ENCODE results near the gene WNT2.

The WNT2 gene

GRCh38 chr7:117262546-117262945 lies 60.3 kb downstream of the WNT2 start:
- Histone ChIP-seq H3K9me3 (ENCODE audit: severe bottlenecking) (no peaks in the 10 kb centered on the region), H3K4me1 (ENCODE audit: insufficient read depth, poor library complexity, severe bottlenecking) (no peaks in the 10 kb centered on the region), H3K36me3 (ENCODE audit: low read depth) (no peaks in the 10 kb centered on the region), H3K27ac (ENCODE audit: poor library complexity, severe bottlenecking) (no peak overlapping the region), H3K4me3 (ENCODE audit: severe bottlenecking) (no peak overlapping the region), H3K27me3 (ENCODE audit: insufficient read depth, poor library complexity, severe bottlenecking) (no peaks in the 10 kb centered on the region)
- DNase-seq (ENCODE audit: low spot score), result no peak
- TF ChIP-seq, protein P1, sequence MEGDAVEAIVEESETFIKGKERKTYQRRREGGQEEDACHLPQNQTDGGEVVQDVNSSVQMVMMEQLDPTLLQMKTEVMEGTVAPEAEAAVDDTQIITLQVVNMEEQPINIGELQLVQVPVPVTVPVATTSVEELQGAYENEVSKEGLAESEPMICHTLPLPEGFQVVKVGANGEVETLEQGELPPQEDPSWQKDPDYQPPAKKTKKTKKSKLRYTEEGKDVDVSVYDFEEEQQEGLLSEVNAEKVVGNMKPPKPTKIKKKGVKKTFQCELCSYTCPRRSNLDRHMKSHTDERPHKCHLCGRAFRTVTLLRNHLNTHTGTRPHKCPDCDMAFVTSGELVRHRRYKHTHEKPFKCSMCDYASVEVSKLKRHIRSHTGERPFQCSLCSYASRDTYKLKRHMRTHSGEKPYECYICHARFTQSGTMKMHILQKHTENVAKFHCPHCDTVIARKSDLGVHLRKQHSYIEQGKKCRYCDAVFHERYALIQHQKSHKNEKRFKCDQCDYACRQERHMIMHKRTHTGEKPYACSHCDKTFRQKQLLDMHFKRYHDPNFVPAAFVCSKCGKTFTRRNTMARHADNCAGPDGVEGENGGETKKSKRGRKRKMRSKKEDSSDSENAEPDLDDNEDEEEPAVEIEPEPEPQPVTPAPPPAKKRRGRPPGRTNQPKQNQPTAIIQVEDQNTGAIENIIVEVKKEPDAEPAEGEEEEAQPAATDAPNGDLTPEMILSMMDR (IDR thresholded peaks at IDR 0.05; ENCODE audit: poor library complexity, severe bottlenecking), result no peak
- no peak for ATAC-seq (ENCODE audit: low read depth)

DNA sequence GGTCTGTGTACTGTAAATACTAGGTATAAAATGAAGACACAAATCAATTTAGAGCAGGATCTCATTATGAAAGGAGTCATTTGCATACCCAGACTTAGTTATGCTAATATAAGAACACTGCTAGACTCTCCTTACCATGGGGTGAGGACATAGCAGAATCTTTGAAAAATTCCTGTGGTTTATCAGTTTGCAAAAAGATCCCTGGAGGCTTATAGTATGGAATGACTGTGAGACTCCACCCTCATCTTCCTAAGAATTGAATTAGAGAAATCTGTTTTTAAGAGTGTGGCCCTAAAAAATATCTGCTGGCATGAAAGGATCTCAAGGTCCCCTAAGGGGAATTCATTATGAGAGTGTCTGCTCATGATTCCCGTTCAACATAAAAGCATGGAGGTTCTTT lies 63.2 kb downstream of the WNT2 start:
- peak; percentile 68; the same call in 2 of the 3 replicates for ATAC-seq (ENCODE audit: low read depth)
- Histone ChIP-seq H3K4me3 (ENCODE audit: severe bottlenecking) (no peak overlapping the region), H3K36me3 (ENCODE audit: low read depth) (no peaks in the 10 kb centered on the region), H3K9me3 (ENCODE audit: severe bottlenecking) (no peaks in the 10 kb centered on the region), H3K4me1 (ENCODE audit: insufficient read depth, poor library complexity, severe bottlenecking) (no peaks in the 10 kb centered on the region), H3K27me3 (ENCODE audit: insufficient read depth, poor library complexity, severe bottlenecking) (no peaks in the 10 kb centered on the region), H3K27ac (ENCODE audit: poor library complexity, severe bottlenecking) (no peak overlapping the region)
- no peak for DNase-seq (ENCODE audit: low spot score)
- TF ChIP-seq, protein P1 (IDR thresholded peaks at IDR 0.05; ENCODE audit: poor library complexity, severe bottlenecking), result no peak

- no peak overlapping the region for H3K4me3 ChIP-seq (ENCODE audit: severe bottlenecking)
- TF ChIP-seq, protein P1 (IDR thresholded peaks at IDR 0.05; ENCODE audit: poor library complexity, severe bottlenecking), result no peak
- no peaks in the 10 kb centered on the region for H3K9me3 ChIP-seq (ENCODE audit: severe bottlenecking)
- no peaks in the 10 kb centered on the region for H3K4me1 ChIP-seq (ENCODE audit: insufficient read depth, poor library complexity, severe bottlenecking)
- no peaks in the 10 kb centered on the region for H3K36me3 ChIP-seq (ENCODE audit: low read depth)
- no peak for ATAC-seq (ENCODE audit: low read depth)
- H3K27me3 ChIP-seq (ENCODE audit: insufficient read depth, poor library complexity, severe bottlenecking), result no peaks in the 10 kb centered on the region
- DNase-seq (ENCODE audit: low spot score), result no peak
- H3K27ac ChIP-seq (ENCODE audit: poor library complexity, severe bottlenecking), result no peak overlapping the region
These were observed 71.2 kb downstream of the WNT2 start for GRCh38 chr7:117251687-117252086.

GRCh38 chr7:117250801-117251200 lies 72.1 kb downstream of the WNT2 start:
- no peaks in the 10 kb centered on the region for H3K4me1 ChIP-seq (ENCODE audit: insufficient read depth, poor library complexity, severe bottlenecking)
- no peaks in the 10 kb centered on the region for H3K27me3 ChIP-seq (ENCODE audit: insufficient read depth, poor library complexity, severe bottlenecking)
- DNase-seq (ENCODE audit: low spot score) (no peak), ATAC-seq (ENCODE audit: low read depth) (no peak)
- TF ChIP-seq, protein P1 (IDR thresholded peaks at IDR 0.05; ENCODE audit: poor library complexity, severe bottlenecking), result no peak
- no peaks in the 10 kb centered on the region for H3K9me3 ChIP-seq (ENCODE audit: severe bottlenecking)
- no peak overlapping the region for H3K27ac ChIP-seq (ENCODE audit: poor library complexity, severe bottlenecking)
- no peaks in the 10 kb centered on the region for H3K36me3 ChIP-seq (ENCODE audit: low read depth)
- H3K4me3 ChIP-seq (ENCODE audit: severe bottlenecking), result no peak overlapping the region

DNA sequence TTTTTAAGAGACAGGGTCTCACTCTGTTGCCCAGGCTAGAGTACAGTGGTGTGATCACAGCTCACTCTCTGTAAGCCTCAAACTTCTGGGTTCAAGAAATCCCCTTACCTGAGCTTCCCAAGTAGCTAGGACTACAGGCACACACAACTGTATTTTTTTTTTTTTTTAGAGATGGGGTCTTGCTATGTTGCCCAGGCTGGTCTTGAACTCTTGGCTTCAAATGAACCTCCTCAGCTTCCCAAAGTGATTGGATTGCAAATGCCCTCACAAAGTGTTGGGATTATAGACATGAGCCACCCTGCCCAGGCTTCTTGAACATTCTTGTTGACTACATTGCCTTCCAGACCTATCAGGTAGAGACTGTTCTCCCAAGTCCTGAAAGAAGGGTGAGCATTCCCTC lies 72.6 kb downstream of the WNT2 start:
- TF ChIP-seq, protein P1 (IDR thresholded peaks at IDR 0.05; ENCODE audit: poor library complexity, severe bottlenecking), result no peak
- no peaks in the 10 kb centered on the region for H3K27me3 ChIP-seq (ENCODE audit: insufficient read depth, poor library complexity, severe bottlenecking)
- H3K27ac ChIP-seq (ENCODE audit: poor library complexity, severe bottlenecking), result no peak overlapping the region
- DNase-seq (ENCODE audit: low spot score) (no peak), ATAC-seq (ENCODE audit: low read depth) (no peak)
- no peaks in the 10 kb centered on the region for H3K36me3 ChIP-seq (ENCODE audit: low read depth)
- H3K9me3 ChIP-seq (ENCODE audit: severe bottlenecking), result no peaks in the 10 kb centered on the region
- H3K4me3 ChIP-seq (ENCODE audit: severe bottlenecking), result no peak overlapping the region
- no peaks in the 10 kb centered on the region for H3K4me1 ChIP-seq (ENCODE audit: insufficient read depth, poor library complexity, severe bottlenecking)
